ENCODE results near the gene LPCAT3.

Gene LPCAT3

GRCh38 chr12:6964605-6965025, 53.7 kb downstream of the LPCAT3 start:
- H3K4me3 ChIP-seq (replicated peaks; ENCODE audit: low read depth, low read length), result no peak overlapping the region
- DNase-seq (ENCODE audit: low read depth), result no peak
- TF ChIP-seq CTCF (IDR thresholded peaks at IDR 0.05; ENCODE audit: low read length, missing control alignments), result no peak

- H3K4me3 ChIP-seq (replicated peaks; ENCODE audit: low read depth, low read length), result no peak overlapping the region
- DNase-seq (ENCODE audit: low read depth), result no peak
- TF ChIP-seq CTCF (IDR thresholded peaks at IDR 0.05; ENCODE audit: low read length, missing control alignments), result no peak
Measured at GRCh38 chr12:6963791-6964413, 54.4 kb downstream of the LPCAT3 start.

GRCh38 chr12:6963016-6963731, 55.1 kb downstream of the LPCAT3 start:
- no peak for DNase-seq (ENCODE audit: low read depth)
- H3K4me3 ChIP-seq (replicated peaks; ENCODE audit: low read depth, low read length), result no peak overlapping the region
- TF ChIP-seq CTCF (IDR thresholded peaks at IDR 0.05; ENCODE audit: low read length, missing control alignments), result no peak

GRCh38 chr12:6962285-6963015, 55.8 kb downstream of the LPCAT3 start:
- no peak for TF ChIP-seq CTCF (IDR thresholded peaks at IDR 0.05; ENCODE audit: low read length, missing control alignments)
- DNase-seq (ENCODE audit: low read depth), result no peak
- no peak overlapping the region for H3K4me3 ChIP-seq (replicated peaks; ENCODE audit: low read depth, low read length)

- H3K4me3 ChIP-seq (replicated peaks; ENCODE audit: low read depth, low read length), result peak overlapping the region; percentile 6
- TF ChIP-seq CTCF (IDR thresholded peaks at IDR 0.05; ENCODE audit: low read length, missing control alignments), result peak; percentile 64
- DNase-seq (ENCODE audit: low read depth), result peak; percentile 77
Measured at GRCh38 chr12:6961695-6962284, 56.5 kb downstream of the LPCAT3 start.

- H3K4me3 ChIP-seq (replicated peaks; ENCODE audit: low read depth, low read length), result no peak overlapping the region
- no peak for TF ChIP-seq CTCF (IDR thresholded peaks at IDR 0.05; ENCODE audit: low read length, missing control alignments)
- peak; percentile 35 for DNase-seq (ENCODE audit: low read depth)
Measured at GRCh38 chr12:6961278-6961694, 57.0 kb downstream of the LPCAT3 start.
